IMR-90 (cell line): ENCODE data around the gene OCSTAMP. TPM values are rescaled to one million over a fixed set of nuclear protein-coding genes. Genes with fewer than 3 reads are reported as not detected.

ENCODE experiments used
- ATAC-seq: fragments of 200-7000 bp; cut with Tn5 transposase; 2 replicates; pipeline ENCODE4 v1.9.1; 2020; ENCODE audit warnings: low read depth, mild to moderate bottlenecking, moderate library complexity
- BruUV-seq: library from RNA; stranded (reverse); fragments of 400-500 nt; replicated peaks from 2 replicates; lab custom pipeline; 2021; lab: Mats Ljungman, UMichigan
- CTCF ChIA-PET: fragments of 300-600 bp; formaldehyde crosslinking; extraction: SDS; loops from one replicate; lab custom pipeline; 2021; ENCODE audit warnings: antibody characterized with exemption; lab: Yijun Ruan, JAX
- POLR2A ChIA-PET: fragments of 300-600 bp; sonication (Branson Sonifier 250); formaldehyde crosslinking; loops from one replicate; lab custom pipeline; 2022; ENCODE audit warnings: antibody characterized with exemption; ENCODE audit not compliant: unreplicated experiment; lab: Charles Lee
- DNase-seq: peaks from one replicate; pipeline ENCODE4 v3.0.0; 2013
- H2AFZ ChIP-seq: replicated peaks from 2 replicates; pipeline ENCODE3; 2013; ENCODE audit warnings: low read length, mild to moderate bottlenecking; ENCODE audit not compliant: poor library complexity
- H2AK5ac ChIP-seq: 2 replicates; pipeline ENCODE4 v1.6.1; 2013; ENCODE audit warnings: low read depth, low read length, inconsistent platforms
- H2AK9ac ChIP-seq: replicated peaks from 2 replicates; pipeline ENCODE3; 2013; ENCODE audit warnings: mild to moderate bottlenecking, low read depth, low read length, moderate library complexity; ENCODE audit not compliant: poor library complexity
- H2BK120ac ChIP-seq: 2 replicates; pipeline ENCODE4 v1.6.1; 2013; ENCODE audit warnings: low read depth, low read length, inconsistent platforms
- H2BK15ac ChIP-seq: 3 replicates; pipeline ENCODE4 v1.6.1; 2013; ENCODE audit warnings: low read depth, low read length, inconsistent platforms
- H2BK20ac ChIP-seq: 2 replicates; pipeline ENCODE4 v1.6.1; 2013; ENCODE audit warnings: low read depth, mild to moderate bottlenecking, inconsistent platforms, low read length, moderate library complexity
- H2BK5ac ChIP-seq: 2 replicates; pipeline ENCODE4 v1.6.1; 2013; ENCODE audit warnings: mild to moderate bottlenecking, low read depth, low read length, inconsistent platforms; ENCODE audit not compliant: poor library complexity, severe bottlenecking
- H3K14ac ChIP-seq: replicated peaks from 2 replicates; pipeline ENCODE4 v1.6.1; 2013; ENCODE audit warnings: low read depth, low read length, inconsistent platforms
- H3K18ac ChIP-seq: 2 replicates; pipeline ENCODE4 v1.6.1; 2013; ENCODE audit warnings: low read depth, low read length, control low read depth
- H3K23ac ChIP-seq: 2 replicates; pipeline ENCODE4 v1.6.1; 2013; ENCODE audit warnings: low read depth, low read length, inconsistent platforms
- H3K27ac ChIP-seq: 2 replicates; pipeline ENCODE4 v1.5.1; 2013; ENCODE audit warnings: mild to moderate bottlenecking, control low read depth, low read length; ENCODE audit not compliant: insufficient read depth
- H3K27me3 ChIP-seq: 2 replicates; pipeline ENCODE4 v1.6.1; 2013; ENCODE audit warnings: low read length; ENCODE audit not compliant: control insufficient read depth, insufficient read depth
- H3K36me3 ChIP-seq: 2 replicates; pipeline ENCODE4 v1.6.1; 2013; ENCODE audit warnings: low read length, mixed read lengths; ENCODE audit not compliant: control insufficient read depth, insufficient read depth
- H3K4ac ChIP-seq: 2 replicates; pipeline ENCODE4 v1.6.1; 2013; ENCODE audit warnings: low read depth, low read length, inconsistent platforms
- H3K4me1 ChIP-seq: 2 replicates; pipeline ENCODE4 v1.6.1; 2013; ENCODE audit warnings: low read length, mixed read lengths; ENCODE audit not compliant: control insufficient read depth, insufficient read depth
- H3K4me2 ChIP-seq: 2 replicates; pipeline ENCODE4 v1.6.1; 2013; ENCODE audit warnings: low read depth, mild to moderate bottlenecking, control low read depth, low read length, moderate library complexity
- H3K4me3 ChIP-seq: 2 replicates; pipeline ENCODE4 v1.5.1; 2013; ENCODE audit warnings: low read depth, mild to moderate bottlenecking, control low read depth, low read length, moderate library complexity; ENCODE audit not compliant: insufficient read depth
- H3K56ac ChIP-seq: 2 replicates; pipeline ENCODE4 v1.6.1; 2013; ENCODE audit warnings: low read length, inconsistent platforms; ENCODE audit not compliant: insufficient read depth; ENCODE audit errors: extremely low read depth
- H3K79me1 ChIP-seq, 2 experiments: 2 replicates each; pipeline ENCODE4 v1.6.1; 2013; ENCODE audit warnings: low read length in 2 of 2, inconsistent platforms in 1 of 2, low read depth in 1 of 2
- H3K9ac ChIP-seq: 2 replicates; pipeline ENCODE4 v1.6.1; 2013; ENCODE audit warnings: low read depth, low read length, control low read depth
- H3K9me1 ChIP-seq: 2 replicates; pipeline ENCODE4 v1.6.1; 2013; ENCODE audit warnings: low read length, inconsistent platforms; ENCODE audit not compliant: insufficient read depth
- H3K9me3 ChIP-seq: 2 replicates; pipeline ENCODE4 v1.6.1; 2013; ENCODE audit warnings: low read length; ENCODE audit not compliant: control insufficient read depth, insufficient read depth
- H4K20me1 ChIP-seq: 2 replicates; pipeline ENCODE4 v1.6.1; 2013; ENCODE audit warnings: low read length, inconsistent platforms; ENCODE audit not compliant: insufficient read depth
- H4K5ac ChIP-seq: 2 replicates; pipeline ENCODE4 v1.6.1; 2013; ENCODE audit warnings: mild to moderate bottlenecking, low read depth, low read length, control low read depth
- H4K8ac ChIP-seq, 2 experiments: 2 replicates each; pipeline ENCODE4 v1.6.1; 2013; ENCODE audit warnings: low read depth in 2 of 2, low read length in 2 of 2, control low read depth in 1 of 2, inconsistent platforms in 1 of 2
- H4K91ac ChIP-seq: 2 replicates; pipeline ENCODE4 v1.6.1; 2013; ENCODE audit warnings: low read depth, low read length, inconsistent platforms; ENCODE audit not compliant: insufficient read depth
- BHLHE40 ChIP-seq: fragments of 150-350 bp; IDR thresholded peaks from 2 replicates; pipeline ENCODE4 v1.6.1; 2016; ENCODE audit warnings: mild to moderate bottlenecking, low read depth, low read length
- CEBPB ChIP-seq: IDR thresholded peaks from 2 replicates; pipeline ENCODE4 v1.6.1; 2012; ENCODE audit warnings: low read depth, low read length, improper control_type of control experiment
- CHD1 ChIP-seq: IDR thresholded peaks from 2 replicates; pipeline ENCODE4 v1.6.1; 2012; ENCODE audit warnings: low read depth, low read length, improper control_type of control experiment
- FOS ChIP-seq: fragments of 150-350 bp; IDR thresholded peaks from 2 replicates; pipeline ENCODE4 v1.6.1; 2016; ENCODE audit warnings: low read depth, low read length
- MAFK ChIP-seq: IDR thresholded peaks from 2 replicates; pipeline ENCODE4 v1.6.1; 2012; ENCODE audit warnings: low read depth, low read length, improper control_type of control experiment
- MAZ ChIP-seq: IDR thresholded peaks from 2 replicates; pipeline ENCODE4 v1.6.1; 2012; ENCODE audit warnings: low read depth, mild to moderate bottlenecking, low read length, improper control_type of control experiment, moderate library complexity, borderline replicate concordance
- MXI1 ChIP-seq: IDR thresholded peaks from 2 replicates; pipeline ENCODE4 v1.6.1; 2012; ENCODE audit warnings: low read depth, mild to moderate bottlenecking, low read length, moderate library complexity, borderline replicate concordance
- NFE2L2 ChIP-seq: fragments of 150-350 bp; IDR thresholded peaks from 2 replicates; pipeline ENCODE4 v1.6.1; 2016; ENCODE audit warnings: low read depth, mild to moderate bottlenecking, low read length
- POLR2A ChIP-seq: IDR thresholded peaks from 2 replicates; pipeline ENCODE4 v1.6.1; 2012; ENCODE audit warnings: mild to moderate bottlenecking, low read depth, low read length
- RAD21 ChIP-seq: IDR thresholded peaks from 2 replicates; pipeline ENCODE4 v1.6.1; 2012; ENCODE audit warnings: low read length, improper control_type of control experiment
- RCOR1 ChIP-seq: IDR thresholded peaks from 2 replicates; pipeline ENCODE4 v1.6.1; 2012; ENCODE audit warnings: mild to moderate bottlenecking, low read length, improper control_type of control experiment; ENCODE audit not compliant: insufficient replicate concordance
- RFX5 ChIP-seq: IDR thresholded peaks from 2 replicates; pipeline ENCODE4 v1.8.0; 2012; ENCODE audit warnings: low read depth, mild to moderate bottlenecking, low read length, moderate library complexity
- SMC3 ChIP-seq: fragments of 150-350 bp; IDR thresholded peaks from 2 replicates; pipeline ENCODE4 v1.6.1; 2016; ENCODE audit warnings: low read depth, mild to moderate bottlenecking, antibody characterized with exemption, low read length, moderate library complexity
- WGBS, 2 experiments: methylation state at CpG; one replicate each; pipeline versions ENCODE4 v1.1.5 to v1.1.7; 2013; ENCODE audit warnings: missing lambda C conversion rate in 2 of 2; ENCODE audit not compliant: insufficient read length in 1 of 2; ENCODE audit errors: extremely low coverage in 2 of 2; 5-methylcytosine and 5-hydroxymethylcytosine counted together
- dilution Hi-C: fragments of 300-500 bp; cut with HindIII; formaldehyde crosslinking; loops from one replicate; pipeline ENCODE4 v1.14.3; 2018; ENCODE audit warnings: low sequenced_read_pairs; ENCODE audit not compliant: unreplicated experiment
- in situ Hi-C: fragments of 300-500 bp; cut with MboI; formaldehyde crosslinking; loops from 3 replicates; pipeline ENCODE4 v1.14.3; 2019; ENCODE audit warnings: low sequenced_read_pairs, inconsistent platforms, mixed read lengths
- intact Hi-C: fragments of 100-400 bp; cut with micrococcal nuclease; formaldehyde crosslinking; loops from 2 replicates; pipeline ENCODE4 v1.10.0; 2022
- polyA plus RNA-seq, 3 experiments: library from polyadenylated mRNA; depleted of rRNA; stranded (reverse); fragments of >200 nt; gene quantifications; 2 replicates each; pipeline ENCODE4 v1.2.3, GENCODE V29; 2012; ENCODE audit warnings: low replicate concordance in 1 of 3
- total RNA-seq: library from RNA; depleted of rRNA; stranded (reverse); fragments of >200 nt; gene quantifications from 2 replicates; pipeline ENCODE4 v1.2.3, GENCODE V29; 2012
- TF ChIP-seq, protein P1 (sequence below): fragments of 150-350 bp; IDR thresholded peaks from 2 replicates; pipeline ENCODE4 v1.6.1; 2017; ENCODE audit warnings: mild to moderate bottlenecking, antibody characterized with exemption, low read length, low read depth
- TF ChIP-seq, protein P2 (sequence below): conservative IDR thresholded peaks from 2 replicates; pipeline ENCODE4 v1.5.1; 2012; ENCODE audit warnings: mild to moderate bottlenecking, low read depth, low read length, improper control_type of control experiment
- TF ChIP-seq, protein P3 (sequence below): fragments of 150-350 bp; IDR thresholded peaks from 2 replicates; pipeline ENCODE4 v1.6.1; 2016; ENCODE audit warnings: low read depth, mild to moderate bottlenecking, low read length, moderate library complexity, borderline replicate concordance

Gene OCSTAMP
- total and polyA plus RNA-seq, 2 of the 4 experiments (the other 2 are of a cell fraction): not detected

DNA sequence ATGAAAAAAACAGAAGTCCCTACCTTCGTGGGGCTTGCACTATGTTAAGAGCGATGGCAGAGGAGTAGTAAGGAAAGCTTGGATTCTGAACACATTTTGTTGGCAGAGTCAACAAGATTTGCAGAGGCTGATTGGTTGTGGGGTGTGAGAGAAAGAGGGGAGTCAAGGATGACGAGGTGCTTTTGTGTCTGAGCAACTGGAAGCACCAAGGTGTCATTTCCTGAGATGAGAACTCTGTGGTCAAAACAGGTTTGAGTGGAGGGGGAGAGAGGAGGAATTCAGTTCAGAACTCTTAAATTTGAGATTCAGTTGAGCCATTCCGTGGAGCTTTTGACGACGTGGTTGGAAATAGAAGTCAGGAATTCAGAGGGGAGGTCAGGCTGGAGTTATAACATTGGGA, 3.5 kb downstream of the OCSTAMP start:
- Histone ChIP-seq H3K9ac (no peak overlapping the region), H3K4me3 (no peak overlapping the region), H4K8ac (no peak overlapping the region), H3K27ac (no peak overlapping the region), H2AK9ac (no peak overlapping the region), H3K36me3 (no peaks in the 10 kb centered on the region), H3K4me2 (no peak overlapping the region), H2AFZ (no peak overlapping the region), H3K23ac (no peak overlapping the region), H3K18ac (no peak overlapping the region), H3K14ac (no peak overlapping the region), H3K4ac (no peak overlapping the region), H3K9me3 (no peaks in the 10 kb centered on the region), H2BK5ac (no peak overlapping the region), H4K5ac (no peak overlapping the region), H2BK15ac (no peak overlapping the region), H2BK120ac (no peak overlapping the region), H4K91ac (no peak overlapping the region), H3K79me1 (no peaks in the 10 kb centered on the region), H3K56ac (no peak overlapping the region), H2AK5ac (no peak overlapping the region), H3K4me1 (no peaks in the 10 kb centered on the region), H4K20me1 (no peaks in the 10 kb centered on the region), H3K27me3 (peaks cover 8% of the 10 kb centered on the region), H3K9me1 (no peaks in the 10 kb centered on the region), H2BK20ac (no peak overlapping the region)
- intact Hi-C loops: no loop called here
- no peak for ATAC-seq
- in situ Hi-C loops: no loop called here
- DNase-seq: no peak
- WGBS, 2 experiments: 67% methylated on average over 1 of the region's 6 CpGs; no CpG with 5 or more reads in 1 of the 2 experiments
- dilution Hi-C loops: no loop called here
- no peak for TF ChIP-seq RAD21
- TF ChIP-seq MAZ: no peak
- TF ChIP-seq MXI1: no peak
- TF ChIP-seq NFE2L2: no peak
- TF ChIP-seq CHD1: no peak
- no peak for TF ChIP-seq CEBPB
- no peak for TF ChIP-seq POLR2A
- TF ChIP-seq, protein P1, sequence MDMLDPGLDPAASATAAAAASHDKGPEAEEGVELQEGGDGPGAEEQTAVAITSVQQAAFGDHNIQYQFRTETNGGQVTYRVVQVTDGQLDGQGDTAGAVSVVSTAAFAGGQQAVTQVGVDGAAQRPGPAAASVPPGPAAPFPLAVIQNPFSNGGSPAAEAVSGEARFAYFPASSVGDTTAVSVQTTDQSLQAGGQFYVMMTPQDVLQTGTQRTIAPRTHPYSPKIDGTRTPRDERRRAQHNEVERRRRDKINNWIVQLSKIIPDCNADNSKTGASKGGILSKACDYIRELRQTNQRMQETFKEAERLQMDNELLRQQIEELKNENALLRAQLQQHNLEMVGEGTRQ: no peak
- TF ChIP-seq SMC3: no peak
- TF ChIP-seq, protein P2, sequence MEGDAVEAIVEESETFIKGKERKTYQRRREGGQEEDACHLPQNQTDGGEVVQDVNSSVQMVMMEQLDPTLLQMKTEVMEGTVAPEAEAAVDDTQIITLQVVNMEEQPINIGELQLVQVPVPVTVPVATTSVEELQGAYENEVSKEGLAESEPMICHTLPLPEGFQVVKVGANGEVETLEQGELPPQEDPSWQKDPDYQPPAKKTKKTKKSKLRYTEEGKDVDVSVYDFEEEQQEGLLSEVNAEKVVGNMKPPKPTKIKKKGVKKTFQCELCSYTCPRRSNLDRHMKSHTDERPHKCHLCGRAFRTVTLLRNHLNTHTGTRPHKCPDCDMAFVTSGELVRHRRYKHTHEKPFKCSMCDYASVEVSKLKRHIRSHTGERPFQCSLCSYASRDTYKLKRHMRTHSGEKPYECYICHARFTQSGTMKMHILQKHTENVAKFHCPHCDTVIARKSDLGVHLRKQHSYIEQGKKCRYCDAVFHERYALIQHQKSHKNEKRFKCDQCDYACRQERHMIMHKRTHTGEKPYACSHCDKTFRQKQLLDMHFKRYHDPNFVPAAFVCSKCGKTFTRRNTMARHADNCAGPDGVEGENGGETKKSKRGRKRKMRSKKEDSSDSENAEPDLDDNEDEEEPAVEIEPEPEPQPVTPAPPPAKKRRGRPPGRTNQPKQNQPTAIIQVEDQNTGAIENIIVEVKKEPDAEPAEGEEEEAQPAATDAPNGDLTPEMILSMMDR: no peak
- no peak for TF ChIP-seq RCOR1
- TF ChIP-seq, protein P3, sequence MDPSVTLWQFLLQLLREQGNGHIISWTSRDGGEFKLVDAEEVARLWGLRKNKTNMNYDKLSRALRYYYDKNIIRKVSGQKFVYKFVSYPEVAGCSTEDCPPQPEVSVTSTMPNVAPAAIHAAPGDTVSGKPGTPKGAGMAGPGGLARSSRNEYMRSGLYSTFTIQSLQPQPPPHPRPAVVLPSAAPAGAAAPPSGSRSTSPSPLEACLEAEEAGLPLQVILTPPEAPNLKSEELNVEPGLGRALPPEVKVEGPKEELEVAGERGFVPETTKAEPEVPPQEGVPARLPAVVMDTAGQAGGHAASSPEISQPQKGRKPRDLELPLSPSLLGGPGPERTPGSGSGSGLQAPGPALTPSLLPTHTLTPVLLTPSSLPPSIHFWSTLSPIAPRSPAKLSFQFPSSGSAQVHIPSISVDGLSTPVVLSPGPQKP: no peak
- TF ChIP-seq BHLHE40: no peak
- no peak for TF ChIP-seq MAFK
- TF ChIP-seq FOS: no peak
- TF ChIP-seq RFX5: no peak
- ChIA-PET CTCF (no interaction called here), POLR2A (no interaction called here)
- no TSS peak for BruUV-seq
